Left lobe of liver (tissue), 2 donors: ENCODE data around the gene MYCN. TPM values are rescaled to one million over a fixed set of nuclear protein-coding genes. Genes with fewer than 3 reads are reported as not detected.
"Not testable (repeated sequence)": the region's sequence is repeated elsewhere in the genome, so short reads cannot be mapped to it uniquely, and the experiment has no call there.

Experiments used
- ATAC-seq: fragments of 200-7000 bp; cut with Tn5 transposase; one replicate; pipeline ENCODE4 v1.9.1; 2020; ENCODE audit warnings: mild to moderate bottlenecking, moderate library complexity
- DNase-seq: peaks from one replicate; pipeline ENCODE4 v3.0.0-alpha.2; 2020; ENCODE audit warnings: low spot score
- total RNA-seq: library from RNA; stranded (reverse); gene quantifications from one replicate; pipeline ENCODE4 v1.2.1, GENCODE V29; 2021
- donor health status: DM: no; HTN: no; CAD: no; lungs with moderate emphysema.
- donor health status: DM: no; HTN: yes; CAD: no.

Gene MYCN
- 0.73 TPM for total RNA-seq

- ATAC-seq (peak; percentile 60), DNase-seq (no peak)
These were observed at the start of gene MYCN for GRCh38 chr2:15939854-15940660. MYCN (plus strand) TSS chr2:15940550; CDS start chr2:15942065, 1,515 bp downstream.

- ATAC-seq (peak; percentile 19), DNase-seq (no peak)
These were observed 49.1 kb upstream of the MYCN start for GRCh38 chr2:15890936-15891905.

- DNase-seq (no peak), ATAC-seq (no peak)
These were observed 48.0 kb upstream of the MYCN start for GRCh38 chr2:15892151-15892880.

- ATAC-seq, result no peak
- DNase-seq, result no peak
These were observed 47.3 kb upstream of the MYCN start for GRCh38 chr2:15893085-15893484.

- DNase-seq (no peak), ATAC-seq (no peak)
These were observed 46.5 kb upstream of the MYCN start for GRCh38 chr2:15893689-15894480.

- ATAC-seq (no peak), DNase-seq (no peak)
These were observed 45.7 kb upstream of the MYCN start for GRCh38 chr2:15894481-15895144.

- no peak for ATAC-seq
- no peak for DNase-seq
These were observed 44.5 kb upstream of the MYCN start for GRCh38 chr2:15895615-15896469.

- DNase-seq (no peak), ATAC-seq (no peak)
These were observed 43.5 kb upstream of the MYCN start for GRCh38 chr2:15896859-15897258.

GRCh38 chr2:15897431-15898098 lies 42.8 kb upstream of the MYCN start:
- DNase-seq (no peak), ATAC-seq (no peak)

GRCh38 chr2:15899327-15899612 lies 41.1 kb upstream of the MYCN start:
- ATAC-seq (no peak), DNase-seq (no peak)

GRCh38 chr2:15899751-15900493 lies 40.4 kb upstream of the MYCN start:
- no peak for DNase-seq
- ATAC-seq, result no peak

- DNase-seq, result no peak
- ATAC-seq, result no peak
These were observed 39.1 kb upstream of the MYCN start for GRCh38 chr2:15901095-15901807.

GRCh38 chr2:15901808-15902130 lies 38.6 kb upstream of the MYCN start:
- DNase-seq, result no peak
- no peak for ATAC-seq

- not testable (repeated sequence) for DNase-seq, ATAC-seq
These were observed 36.4 kb upstream of the MYCN start for GRCh38 chr2:15903910-15904309.

- ATAC-seq (no peak), DNase-seq (no peak)
These were observed 35.1 kb upstream of the MYCN start for GRCh38 chr2:15905267-15905645.

- no peak for DNase-seq
- ATAC-seq, result no peak
These were observed 34.3 kb upstream of the MYCN start for GRCh38 chr2:15905986-15906491.

- ATAC-seq (no peak), DNase-seq (no peak)
These were observed 33.6 kb upstream of the MYCN start for GRCh38 chr2:15906778-15907177.
